ENCODE data around the gene FAM53B.

FAM53B gene

DNA sequence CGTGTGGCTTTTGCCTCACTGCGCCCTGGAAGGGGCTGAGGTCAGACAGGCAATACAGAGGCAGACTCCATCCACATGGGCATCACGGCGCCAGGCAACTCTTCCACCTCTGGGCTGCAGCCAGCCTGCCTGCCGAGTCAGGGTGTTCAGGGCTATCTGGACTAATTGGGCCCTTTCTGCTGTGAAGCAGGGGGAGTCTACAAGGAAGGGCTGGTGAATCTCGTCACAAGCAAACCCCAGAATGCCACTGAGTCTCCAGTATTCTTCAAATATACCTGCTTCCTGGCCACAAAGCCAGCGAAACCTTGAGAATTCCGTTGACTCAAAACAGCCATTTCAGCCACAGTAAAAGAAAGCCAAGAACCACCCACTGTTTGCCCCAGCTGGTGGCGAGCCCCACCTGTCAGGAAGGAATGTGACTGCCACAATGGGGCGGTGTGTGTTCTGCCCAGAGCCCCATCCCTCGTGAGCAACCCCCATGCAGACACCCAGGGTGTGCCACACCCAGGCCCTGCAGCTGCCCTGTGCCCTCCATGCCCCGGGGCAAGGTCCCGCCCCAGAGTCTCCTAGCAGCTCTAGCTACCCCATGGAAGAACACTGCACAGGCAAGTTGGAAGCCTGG is 117.3 kb downstream of the FAM53B start:
- Mint-ChIP-seq H3K9me3 (no peaks in the 10 kb centered on the region), H3K36me3 (ENCODE audit: low read depth) (no peaks in the 10 kb centered on the region), H3K4me1 (peaks cover 43% of the 10 kb centered on the region), H3K27ac (no peak overlapping the region), H3K27me3 (ENCODE audit: low read depth) (no peaks in the 10 kb centered on the region), H3K4me3 (no peak overlapping the region)
- TF ChIP-seq, protein P1, sequence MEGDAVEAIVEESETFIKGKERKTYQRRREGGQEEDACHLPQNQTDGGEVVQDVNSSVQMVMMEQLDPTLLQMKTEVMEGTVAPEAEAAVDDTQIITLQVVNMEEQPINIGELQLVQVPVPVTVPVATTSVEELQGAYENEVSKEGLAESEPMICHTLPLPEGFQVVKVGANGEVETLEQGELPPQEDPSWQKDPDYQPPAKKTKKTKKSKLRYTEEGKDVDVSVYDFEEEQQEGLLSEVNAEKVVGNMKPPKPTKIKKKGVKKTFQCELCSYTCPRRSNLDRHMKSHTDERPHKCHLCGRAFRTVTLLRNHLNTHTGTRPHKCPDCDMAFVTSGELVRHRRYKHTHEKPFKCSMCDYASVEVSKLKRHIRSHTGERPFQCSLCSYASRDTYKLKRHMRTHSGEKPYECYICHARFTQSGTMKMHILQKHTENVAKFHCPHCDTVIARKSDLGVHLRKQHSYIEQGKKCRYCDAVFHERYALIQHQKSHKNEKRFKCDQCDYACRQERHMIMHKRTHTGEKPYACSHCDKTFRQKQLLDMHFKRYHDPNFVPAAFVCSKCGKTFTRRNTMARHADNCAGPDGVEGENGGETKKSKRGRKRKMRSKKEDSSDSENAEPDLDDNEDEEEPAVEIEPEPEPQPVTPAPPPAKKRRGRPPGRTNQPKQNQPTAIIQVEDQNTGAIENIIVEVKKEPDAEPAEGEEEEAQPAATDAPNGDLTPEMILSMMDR (IDR thresholded peaks at IDR 0.05; ENCODE audit: unreplicated experiment in 3 of 3), result no peak

DNA sequence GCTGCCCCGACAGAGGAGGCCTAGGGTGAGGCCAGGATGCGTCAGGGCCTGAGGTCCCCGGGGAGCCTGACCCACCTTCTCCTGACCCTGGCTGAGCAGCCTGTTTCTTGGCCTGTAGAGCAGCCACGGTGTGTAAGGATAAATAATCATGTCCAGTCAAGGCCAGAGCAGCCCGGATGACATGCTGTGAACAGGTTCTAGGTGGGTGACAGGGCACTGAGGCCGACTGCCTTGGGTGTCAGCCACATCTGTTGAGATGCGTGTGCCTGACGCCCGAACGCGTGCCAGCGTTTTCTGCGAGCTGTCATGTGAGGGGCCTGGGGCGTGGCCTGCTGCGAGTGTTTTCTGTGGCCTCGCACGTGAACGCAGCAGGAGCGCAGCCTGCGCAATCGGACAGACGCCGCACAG is 118.3 kb downstream of the FAM53B start:
- H3K36me3 Mint-ChIP-seq (ENCODE audit: low read depth), result no peaks in the 10 kb centered on the region
- H3K27me3 Mint-ChIP-seq (ENCODE audit: low read depth), result no peaks in the 10 kb centered on the region
- H3K4me3 Mint-ChIP-seq, result no peak overlapping the region
- H3K4me1 Mint-ChIP-seq, result peaks cover 49% of the 10 kb centered on the region
- H3K27ac Mint-ChIP-seq, result no peak overlapping the region
- TF ChIP-seq, protein P1 (IDR thresholded peaks at IDR 0.05; ENCODE audit: unreplicated experiment in 3 of 3), result no peak
- no peaks in the 10 kb centered on the region for H3K9me3 Mint-ChIP-seq

DNA sequence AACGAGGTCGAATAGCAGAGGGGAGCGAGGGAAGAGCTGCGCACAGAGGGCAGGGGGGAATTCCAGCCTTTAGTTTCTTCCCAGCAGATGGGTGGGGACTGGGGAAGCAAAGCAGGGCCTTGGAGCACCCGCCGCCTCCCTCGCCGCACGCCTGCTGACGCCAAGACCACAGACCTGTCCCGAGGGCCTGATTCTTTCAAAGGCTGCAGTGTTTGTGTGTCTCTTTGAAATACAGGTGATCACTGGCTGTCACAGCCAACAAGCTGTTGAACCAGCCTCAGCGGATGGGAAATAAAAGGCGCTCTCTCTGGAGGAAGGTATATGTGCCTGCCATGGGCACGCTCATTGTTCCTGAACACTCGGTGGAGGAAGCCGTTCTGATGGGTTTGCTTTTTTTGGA is 119.3 kb downstream of the FAM53B start:
- H3K36me3 Mint-ChIP-seq (ENCODE audit: low read depth), result no peaks in the 10 kb centered on the region
- TF ChIP-seq, protein P1 (IDR thresholded peaks at IDR 0.05; ENCODE audit: unreplicated experiment in 3 of 3), result no peak
- peaks cover 49% of the 10 kb centered on the region for H3K4me1 Mint-ChIP-seq
- peak overlapping the region in 1 of 3 experiments; percentile 40 for H3K27ac Mint-ChIP-seq
- no peak overlapping the region for H3K4me3 Mint-ChIP-seq
- no peaks in the 10 kb centered on the region for H3K9me3 Mint-ChIP-seq
- H3K27me3 Mint-ChIP-seq (ENCODE audit: low read depth), result no peaks in the 10 kb centered on the region

DNA sequence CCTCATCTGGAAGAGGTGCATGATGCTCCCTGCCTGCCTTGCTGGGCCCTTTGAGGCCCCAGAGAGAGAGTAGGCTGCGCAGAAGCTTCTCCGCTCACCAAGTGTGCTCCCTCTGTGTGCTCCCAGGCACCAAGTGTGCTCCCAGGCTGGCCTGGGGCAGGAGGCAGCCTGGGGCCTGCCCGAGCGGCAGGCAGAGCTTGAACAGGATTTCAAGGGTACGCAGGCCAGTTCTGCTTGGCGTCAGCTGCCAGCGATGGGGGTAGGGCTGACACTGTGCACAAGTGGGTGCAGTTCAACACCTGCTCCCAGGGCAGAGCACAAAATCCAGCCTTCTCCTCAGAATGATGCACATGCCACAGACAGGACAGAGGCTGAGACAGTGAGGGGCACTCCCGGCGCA is 119.7 kb downstream of the FAM53B start:
- no peaks in the 10 kb centered on the region for H3K36me3 Mint-ChIP-seq (ENCODE audit: low read depth)
- H3K27ac Mint-ChIP-seq, result peak overlapping the region in 1 of 3 experiments; percentile 40
- no peak overlapping the region for H3K4me3 Mint-ChIP-seq
- H3K4me1 Mint-ChIP-seq, result peaks cover 49% of the 10 kb centered on the region
- H3K9me3 Mint-ChIP-seq, result no peaks in the 10 kb centered on the region
- no peaks in the 10 kb centered on the region for H3K27me3 Mint-ChIP-seq (ENCODE audit: low read depth)
- TF ChIP-seq, protein P1 (IDR thresholded peaks at IDR 0.05; ENCODE audit: unreplicated experiment in 3 of 3), result no peak

DNA sequence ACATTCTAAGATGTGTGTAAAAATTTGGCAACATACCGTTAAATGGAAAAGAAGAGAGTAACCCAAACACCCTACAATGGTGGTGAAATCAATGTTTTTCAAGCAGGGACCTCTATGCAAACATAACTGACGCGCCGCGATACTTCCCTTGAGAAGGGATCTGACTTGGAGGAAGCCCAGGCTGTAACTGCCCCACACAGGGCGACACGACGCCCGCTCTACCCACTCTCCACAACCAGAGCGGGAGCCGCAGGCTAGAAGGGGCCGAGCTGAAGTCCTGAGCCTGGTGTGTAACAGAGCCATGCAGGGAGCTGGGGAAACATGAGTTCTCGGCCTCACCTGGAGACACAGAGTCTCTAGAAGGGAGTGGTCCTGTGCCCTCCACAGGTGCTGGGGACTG is 120.2 kb downstream of the FAM53B start:
- Mint-ChIP-seq H3K27ac (no peak overlapping the region), H3K9me3 (no peaks in the 10 kb centered on the region), H3K27me3 (ENCODE audit: low read depth) (no peaks in the 10 kb centered on the region), H3K36me3 (ENCODE audit: low read depth) (no peaks in the 10 kb centered on the region), H3K4me1 (peaks cover 49% of the 10 kb centered on the region), H3K4me3 (no peak overlapping the region)
- TF ChIP-seq, protein P1 (IDR thresholded peaks at IDR 0.05; ENCODE audit: unreplicated experiment in 3 of 3), result no peak

DNA sequence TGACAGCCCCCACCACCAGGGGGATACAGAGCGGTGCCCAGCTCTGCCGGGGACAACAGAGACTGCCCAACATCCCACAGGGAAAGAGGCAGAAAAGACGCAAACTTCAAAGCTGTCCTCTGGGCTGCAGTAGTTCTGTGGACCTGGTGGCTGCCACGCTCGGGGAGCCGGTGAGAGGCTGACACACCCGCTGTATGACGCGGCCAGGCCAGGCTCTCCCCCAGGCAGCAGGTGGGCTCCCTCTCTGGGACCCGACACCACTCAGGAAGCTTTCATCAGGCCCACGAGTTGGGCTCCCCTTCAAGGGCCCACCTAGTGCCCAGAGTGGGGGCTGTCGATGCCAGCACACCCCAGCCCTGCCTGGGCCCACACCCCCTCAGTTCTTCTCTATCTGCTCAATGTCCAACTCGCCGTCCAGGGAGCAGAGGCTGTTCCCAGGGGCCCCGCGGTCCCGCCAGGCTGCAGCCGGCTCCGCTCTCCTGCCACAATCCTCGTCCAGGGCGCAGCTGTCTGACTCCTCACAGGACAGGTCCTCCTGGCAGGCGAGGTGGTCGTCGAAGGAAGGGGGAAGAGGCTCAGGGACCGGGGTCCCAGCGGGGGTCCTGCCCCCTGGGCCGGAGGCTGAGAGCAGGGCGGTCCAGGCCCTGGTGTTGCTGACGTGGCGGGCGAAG is 121.2 kb downstream of the FAM53B start:
- TF ChIP-seq, protein P1 (IDR thresholded peaks at IDR 0.05; ENCODE audit: unreplicated experiment in 3 of 3), result no peak
- Mint-ChIP-seq H3K36me3 (ENCODE audit: low read depth) (no peaks in the 10 kb centered on the region), H3K27ac (no peak overlapping the region), H3K9me3 (no peaks in the 10 kb centered on the region), H3K4me1 (peaks cover 46% of the 10 kb centered on the region), H3K4me3 (no peak overlapping the region), H3K27me3 (ENCODE audit: low read depth) (no peaks in the 10 kb centered on the region)
